ENCODE measurements around the gene CORO7. TPM values are rescaled to one million over a fixed set of nuclear protein-coding genes. Genes with fewer than 3 reads are reported as not detected.

CORO7 gene
- total RNA-seq, 4 donors from 2014 or later: 11.0 to 38.9 (median 17.8) TPM

DNA sequence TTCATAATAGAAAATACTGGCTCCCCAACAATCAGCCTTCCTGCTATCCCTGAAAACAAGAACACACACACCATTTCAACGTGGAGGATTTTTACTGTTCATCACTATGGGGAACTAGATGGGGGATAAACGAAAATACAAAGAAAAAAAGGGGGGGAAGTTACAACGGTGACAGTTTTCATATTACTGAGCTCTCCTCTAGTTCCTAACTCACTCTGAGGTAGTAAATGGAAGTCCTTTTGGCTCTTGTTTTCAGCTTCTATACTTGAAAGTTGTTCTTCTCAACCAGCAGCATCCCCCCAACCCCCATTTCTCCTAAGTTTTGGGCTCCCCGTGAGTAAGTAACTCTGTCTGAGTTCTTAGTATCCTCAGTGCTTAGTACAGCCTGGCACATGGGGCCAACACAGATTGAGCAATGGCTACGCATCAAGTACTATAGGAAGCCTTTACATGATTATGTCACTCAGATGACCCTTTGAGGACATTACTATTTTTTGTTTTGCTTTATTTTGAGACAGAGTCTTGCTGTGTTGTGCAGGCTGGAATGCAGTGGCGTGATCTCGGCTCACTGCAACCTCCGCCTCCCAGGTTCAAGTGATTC is 4.2 kb upstream of the CORO7 start:
- no peak for ATAC-seq

DNA sequence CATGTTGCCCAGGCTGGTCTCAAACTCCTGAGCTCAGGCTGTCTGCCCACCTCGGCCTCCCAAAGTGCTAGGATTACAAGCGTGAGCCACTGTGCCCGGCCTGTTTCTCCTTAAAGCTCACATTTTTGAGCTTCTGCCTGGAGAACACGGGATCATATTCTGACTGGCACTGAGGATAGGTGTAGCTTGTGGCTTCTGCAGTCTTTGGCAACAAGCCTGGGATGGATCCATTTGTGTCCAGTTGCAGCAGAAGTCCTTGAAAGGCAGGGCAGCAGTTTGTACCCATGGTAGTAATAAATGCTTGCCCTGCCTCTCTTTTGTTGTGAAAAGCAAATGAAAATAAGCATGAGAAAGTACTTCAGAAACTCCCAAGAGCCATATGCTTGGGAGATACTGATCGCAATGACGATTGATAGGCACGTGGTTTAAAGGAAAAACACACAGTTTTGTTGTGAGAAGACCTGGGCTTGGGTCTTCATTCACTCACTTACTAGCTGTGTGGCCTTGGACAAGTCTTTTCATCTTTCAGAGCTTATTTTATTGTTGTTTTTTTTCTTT is 3.1 kb upstream of the CORO7 start:
- no peaks in the 10 kb centered on the region for H3K9me3 ChIP-seq
- peaks cover 0 to 23% (median 6%) of the 10 kb centered on the region in 3 donors for H3K4me1 ChIP-seq
- 79% methylated on average over 3 to 4 of the region's 7 CpGs for WGBS, 2 donors (ENCODE audit: low coverage in 1 of 2)
- no peak for TF ChIP-seq CTCF (IDR thresholded peaks at IDR 0.05)
- no peak for TF ChIP-seq POLR2A (IDR thresholded peaks at IDR 0.05)
- no peak for TF ChIP-seq EP300 (IDR thresholded peaks at IDR 0.05)
- no peak for TF ChIP-seq POLR2AphosphoS5 (IDR thresholded peaks at IDR 0.05)
- H3K27me3 ChIP-seq: no peaks in the 10 kb centered on the region
- no peak for ATAC-seq
- no peak overlapping the region for H3K4me3 ChIP-seq
- no peaks in the 10 kb centered on the region for H3K36me3 ChIP-seq
- H3K27ac ChIP-seq: no peak overlapping the region

More for the DNA sequence above, 4.2 kb upstream of the CORO7 start:
- H3K4me1 ChIP-seq: peaks cover 0 to 17% (median 3%) of the 10 kb centered on the region in 3 donors
- no peaks in the 10 kb centered on the region for H3K36me3 ChIP-seq
- H3K4me3 ChIP-seq: no peak overlapping the region
- 68 to 76% methylated on average over 4 to 7 of the region's 8 CpGs for WGBS, 2 donors (ENCODE audit: low coverage in 1 of 2)
- no peaks in the 10 kb centered on the region for H3K27me3 ChIP-seq
- H3K9me3 ChIP-seq: no peaks in the 10 kb centered on the region
- TF ChIP-seq POLR2AphosphoS5 (IDR thresholded peaks at IDR 0.05) (no peak), POLR2A (IDR thresholded peaks at IDR 0.05) (no peak), EP300 (IDR thresholded peaks at IDR 0.05) (no peak), CTCF (IDR thresholded peaks at IDR 0.05) (no peak)
- no peak overlapping the region for H3K27ac ChIP-seq

- 3 to 40% methylated on average over 1 to 4 of the region's 44 CpGs for WGBS, 2 donors (ENCODE audit: low coverage in 1 of 2)
- H3K36me3 ChIP-seq: peaks cover 0 to 18% of the 10 kb centered on the region in 2 donors
- no peak for TF ChIP-seq EP300 (IDR thresholded peaks at IDR 0.05)
- peak; percentile 27 to 48 for TF ChIP-seq POLR2A (IDR thresholded peaks at IDR 0.05)
- peak; percentile 18 for TF ChIP-seq POLR2AphosphoS5 (IDR thresholded peaks at IDR 0.05)
- peak in 1 of 4 experiments; percentile 36 for TF ChIP-seq CTCF (IDR thresholded peaks at IDR 0.05)
- peak; percentile 16 for ATAC-seq
- peaks cover 0 to 45% (median 13%) of the 10 kb centered on the region in 3 donors for H3K4me1 ChIP-seq
- no peaks in the 10 kb centered on the region for H3K27me3 ChIP-seq
- peak overlapping the region; percentile 84 to 99 for H3K4me3 ChIP-seq
- peak overlapping the region; percentile 31 to 81 (median 80) for H3K27ac ChIP-seq
- H3K9me3 ChIP-seq: no peaks in the 10 kb centered on the region
Measured at GRCh38 chr16:4415538-4416199, 727 bp downstream of the CORO7 start.

DNA sequence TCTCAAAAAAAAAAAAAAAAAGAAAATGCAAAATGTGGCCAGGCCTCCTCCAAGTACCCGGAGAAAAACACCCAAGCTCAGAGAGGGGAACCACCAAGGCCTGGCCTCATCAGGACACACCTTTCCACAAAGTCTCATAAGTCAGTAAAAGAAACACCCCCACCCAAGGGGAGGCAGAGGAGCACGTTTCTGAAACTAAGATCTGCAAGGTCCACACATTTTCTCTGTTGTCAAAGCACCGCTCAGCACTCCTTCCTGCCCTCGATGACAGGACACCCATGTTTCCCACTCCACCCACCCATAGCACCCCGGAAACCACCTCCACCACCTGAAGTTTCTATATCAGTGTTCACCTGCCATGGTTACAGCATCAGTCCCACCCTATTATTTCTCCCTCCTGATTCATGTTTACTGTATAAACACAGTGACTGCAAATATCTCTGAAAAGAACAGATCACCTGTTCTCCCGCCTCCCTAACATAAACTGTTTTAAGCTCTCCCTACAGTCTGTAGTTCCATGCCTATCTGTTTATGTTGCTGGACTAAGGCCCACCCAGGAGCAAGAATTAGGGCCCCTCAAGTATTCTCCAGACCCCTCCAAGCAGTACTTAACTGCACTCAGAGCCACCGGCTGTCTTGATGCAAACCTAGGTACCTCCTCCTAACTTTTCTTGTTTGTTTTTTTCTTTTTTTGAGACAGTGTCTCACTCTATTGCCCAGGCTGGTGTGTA is 2.0 kb downstream of the CORO7 start:
- TF ChIP-seq CTCF (IDR thresholded peaks at IDR 0.05) (no peak), POLR2AphosphoS5 (IDR thresholded peaks at IDR 0.05) (no peak)
- H3K9me3 ChIP-seq: no peaks in the 10 kb centered on the region
- 85% methylated on average over 4 to 7 of the region's 7 CpGs for WGBS, 2 donors (ENCODE audit: low coverage in 1 of 2)
- H3K36me3 ChIP-seq: peaks cover 0 to 25% of the 10 kb centered on the region in 2 donors
- peaks cover 0 to 58% (median 13%) of the 10 kb centered on the region in 3 donors for H3K4me1 ChIP-seq
- H3K27ac ChIP-seq: no peak overlapping the region
- no peak overlapping the region for H3K4me3 ChIP-seq
- no peaks in the 10 kb centered on the region for H3K27me3 ChIP-seq
- ATAC-seq: no peak

All from gastroesophageal sphincter (tissue), 4 donors.